ENCODE measurements around the gene SPATA9.

- TF ChIP-seq CTCF (conservative IDR thresholded peaks at IDR 0.05; ENCODE audit: low read length) (no peak), EZH2phosphoT487 (IDR thresholded peaks at IDR 0.05; ENCODE audit: borderline replicate concordance, low read depth, low read length) (no peak)
These were observed 15.2 kb upstream of the SPATA9 start for GRCh38 chr5:95697781-95698681.
